GM19099 (cell line): ENCODE measurements around the gene ECE1.

Experiments used
- POLR2A ChIP-seq: IDR thresholded peaks from 3 replicates; pipeline ENCODE4 v1.6.1; 2011; ENCODE audit warnings: low read depth; ENCODE audit not compliant: insufficient read length; ENCODE audit errors: extremely low read depth

The ECE1 gene

GRCh38 chr1:21245688-21246229 is 44.5 kb downstream of the ECE1 start:
- TF ChIP-seq POLR2A, result no peak

- TF ChIP-seq POLR2A, result no peak
These were observed 45.1 kb downstream of the ECE1 start for GRCh38 chr1:21244986-21245687.

- TF ChIP-seq POLR2A, result no peak
These were observed 46.1 kb downstream of the ECE1 start for GRCh38 chr1:21244154-21244553.

- no peak for TF ChIP-seq POLR2A
These were observed 47.4 kb downstream of the ECE1 start for GRCh38 chr1:21242846-21243245.

- no peak for TF ChIP-seq POLR2A
These were observed 48.3 kb downstream of the ECE1 start for GRCh38 chr1:21241771-21242581.

GRCh38 chr1:21240706-21241105 is 49.6 kb downstream of the ECE1 start:
- TF ChIP-seq POLR2A, result no peak

- TF ChIP-seq POLR2A, result no peak
These were observed 51.0 kb downstream of the ECE1 start for GRCh38 chr1:21239221-21239620.

GRCh38 chr1:21238141-21238800 is 52.0 kb downstream of the ECE1 start:
- no peak for TF ChIP-seq POLR2A

GRCh38 chr1:21237446-21238088 is 52.7 kb downstream of the ECE1 start:
- no peak for TF ChIP-seq POLR2A

- TF ChIP-seq POLR2A, result no peak
These were observed 54.1 kb downstream of the ECE1 start for GRCh38 chr1:21236178-21236577.

- no peak for TF ChIP-seq POLR2A
These were observed 55.5 kb downstream of the ECE1 start for GRCh38 chr1:21234779-21235178.

- TF ChIP-seq POLR2A, result no peak
These were observed 56.8 kb downstream of the ECE1 start for GRCh38 chr1:21233490-21233889.

- no peak for TF ChIP-seq POLR2A
These were observed 58.2 kb downstream of the ECE1 start for GRCh38 chr1:21232044-21232443.

GRCh38 chr1:21229246-21230000 is 60.8 kb downstream of the ECE1 start:
- no peak for TF ChIP-seq POLR2A
